ENCODE data around the gene MYO1E. TPM values are rescaled to one million over a fixed set of nuclear protein-coding genes. Genes with fewer than 3 reads are reported as not detected.

Gene MYO1E
- polyA plus RNA-seq, 2 donors = 39.6 to 43.3 TPM

GRCh38 chr15:59355730-59356129 is 16.9 kb downstream of the MYO1E start:
- Histone ChIP-seq H3K27ac (ENCODE audit: low read depth in 2 of 2, low read length in 1 of 2) (no peak overlapping the region), H3K27me3 (ENCODE audit: control insufficient read depth in 1 of 2, insufficient read depth in 2 of 2, low read length in 2 of 2) (no peaks in the 10 kb centered on the region), H3K9me3 (ENCODE audit: control insufficient read depth in 2 of 2, insufficient read depth in 1 of 2, low read depth in 1 of 2, low read length in 1 of 2) (no peaks in the 10 kb centered on the region), H3K4me3 (ENCODE audit: low read depth in 1 of 2, low read length in 2 of 2) (no peak overlapping the region), H3K36me3 (ENCODE audit: control insufficient read depth in 2 of 2, insufficient read depth in 2 of 2, low read length in 1 of 2) (peaks cover 0 to 5% of the 10 kb centered on the region in 2 donors), H3K4me1 (ENCODE audit: control insufficient read depth in 2 of 2, insufficient read depth in 2 of 2, low read length in 1 of 2) (peaks cover 0 to under 1% of the 10 kb centered on the region in 2 donors)
- WGBS, 2 donors = 91 to 92% methylated on average over 7 of the region's 7 CpGs

DNA sequence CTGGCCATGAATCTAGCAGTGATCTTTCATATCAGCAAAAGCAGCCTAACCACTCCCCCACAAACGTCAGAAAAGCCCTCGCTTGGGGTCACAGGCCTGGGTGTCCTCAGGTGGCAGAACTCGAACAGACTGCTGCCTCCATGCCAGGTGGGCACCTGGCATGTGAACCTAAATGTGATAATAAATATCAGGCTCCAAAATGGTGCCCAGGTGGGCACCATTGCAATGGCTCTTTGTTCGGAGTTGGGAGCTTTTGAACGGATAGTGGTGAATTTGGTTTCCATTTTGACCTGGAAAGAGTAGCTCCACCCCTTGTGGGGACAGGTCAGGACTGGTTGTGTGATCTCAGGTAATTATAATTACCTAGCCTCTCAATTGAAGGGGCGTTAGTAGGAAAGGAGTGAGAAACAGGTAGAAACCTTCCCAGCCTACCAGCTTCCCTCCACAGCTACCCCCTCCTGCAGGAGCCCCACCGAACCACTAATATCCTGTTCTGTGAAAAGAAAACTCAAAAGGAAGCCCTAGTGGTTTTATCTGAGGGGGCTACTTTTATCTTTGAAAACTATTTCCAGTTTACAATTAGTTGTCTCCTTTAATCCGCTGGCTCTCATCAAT is 18.1 kb downstream of the MYO1E start:
- Histone ChIP-seq H3K36me3 (ENCODE audit: control insufficient read depth in 2 of 2, insufficient read depth in 2 of 2, low read length in 1 of 2) (peaks cover 0 to 5% of the 10 kb centered on the region in 2 donors), H3K9me3 (ENCODE audit: control insufficient read depth in 2 of 2, insufficient read depth in 1 of 2, low read depth in 1 of 2, low read length in 1 of 2) (no peaks in the 10 kb centered on the region), H3K4me3 (ENCODE audit: low read depth in 1 of 2, low read length in 2 of 2) (no peak overlapping the region), H3K27me3 (ENCODE audit: control insufficient read depth in 1 of 2, insufficient read depth in 2 of 2, low read length in 2 of 2) (no peaks in the 10 kb centered on the region), H3K27ac (ENCODE audit: low read depth in 2 of 2, low read length in 1 of 2) (peak overlapping the region in 1 of 2 donors; percentile 7), H3K4me1 (ENCODE audit: control insufficient read depth in 2 of 2, insufficient read depth in 2 of 2, low read length in 1 of 2) (no peaks in the 10 kb centered on the region)
- WGBS, 2 donors = 61 to 62% methylated on average over 8 of the region's 8 CpGs

DNA sequence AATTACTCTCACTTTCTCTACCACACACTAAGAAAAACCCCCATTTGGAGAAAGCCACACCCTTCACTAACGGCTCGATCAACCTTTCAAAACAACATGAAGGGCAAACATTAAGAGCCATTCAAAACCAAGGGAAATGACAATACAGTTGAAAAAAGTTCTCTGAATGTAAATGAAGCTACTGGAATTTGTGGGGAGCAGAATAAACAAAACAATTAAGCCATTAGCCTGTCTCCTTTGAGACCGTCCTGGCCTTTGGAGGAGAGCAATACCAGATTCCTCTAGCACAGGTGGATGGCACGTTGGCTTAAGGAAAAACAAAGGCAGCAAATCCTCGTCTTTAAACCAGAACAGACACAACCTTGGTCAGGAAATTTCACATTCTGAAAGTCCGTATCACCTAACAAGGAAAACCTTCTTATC is 18.7 kb downstream of the MYO1E start:
- WGBS, 2 donors = 69 to 75% methylated on average over 6 of the region's 6 CpGs
- peaks cover 0 to 5% of the 10 kb centered on the region in 2 donors for H3K36me3 ChIP-seq (ENCODE audit: control insufficient read depth in 2 of 2, insufficient read depth in 2 of 2, low read length in 1 of 2)
- no peaks in the 10 kb centered on the region for H3K4me1 ChIP-seq (ENCODE audit: control insufficient read depth in 2 of 2, insufficient read depth in 2 of 2, low read length in 1 of 2)
- H3K27ac ChIP-seq (ENCODE audit: low read depth in 2 of 2, low read length in 1 of 2) = peak overlapping the region in 1 of 2 donors; percentile 7
- no peaks in the 10 kb centered on the region for H3K27me3 ChIP-seq (ENCODE audit: control insufficient read depth in 1 of 2, insufficient read depth in 2 of 2, low read length in 2 of 2)
- H3K9me3 ChIP-seq (ENCODE audit: control insufficient read depth in 2 of 2, insufficient read depth in 1 of 2, low read depth in 1 of 2, low read length in 1 of 2) = no peaks in the 10 kb centered on the region
- H3K4me3 ChIP-seq (ENCODE audit: low read depth in 1 of 2, low read length in 2 of 2) = no peak overlapping the region

GRCh38 chr15:59352683-59353082 is 20.0 kb downstream of the MYO1E start:
- Histone ChIP-seq H3K27ac (ENCODE audit: low read depth in 2 of 2, low read length in 1 of 2) (no peak overlapping the region), H3K9me3 (ENCODE audit: control insufficient read depth in 2 of 2, insufficient read depth in 1 of 2, low read depth in 1 of 2, low read length in 1 of 2) (no peaks in the 10 kb centered on the region), H3K4me3 (ENCODE audit: low read depth in 1 of 2, low read length in 2 of 2) (no peak overlapping the region), H3K4me1 (ENCODE audit: control insufficient read depth in 2 of 2, insufficient read depth in 2 of 2, low read length in 1 of 2) (no peaks in the 10 kb centered on the region), H3K36me3 (ENCODE audit: control insufficient read depth in 2 of 2, insufficient read depth in 2 of 2, low read length in 1 of 2) (no peaks in the 10 kb centered on the region), H3K27me3 (ENCODE audit: control insufficient read depth in 1 of 2, insufficient read depth in 2 of 2, low read length in 2 of 2) (no peaks in the 10 kb centered on the region)
- WGBS, 2 donors = 41 to 49% methylated on average over 7 of the region's 7 CpGs

- no peaks in the 10 kb centered on the region for H3K4me1 ChIP-seq (ENCODE audit: control insufficient read depth in 2 of 2, insufficient read depth in 2 of 2, low read length in 1 of 2)
- H3K9me3 ChIP-seq (ENCODE audit: control insufficient read depth in 2 of 2, insufficient read depth in 1 of 2, low read depth in 1 of 2, low read length in 1 of 2) = no peaks in the 10 kb centered on the region
- no peaks in the 10 kb centered on the region for H3K36me3 ChIP-seq (ENCODE audit: control insufficient read depth in 2 of 2, insufficient read depth in 2 of 2, low read length in 1 of 2)
- no peak overlapping the region for H3K4me3 ChIP-seq (ENCODE audit: low read depth in 1 of 2, low read length in 2 of 2)
- H3K27me3 ChIP-seq (ENCODE audit: control insufficient read depth in 1 of 2, insufficient read depth in 2 of 2, low read length in 2 of 2) = no peaks in the 10 kb centered on the region
- H3K27ac ChIP-seq (ENCODE audit: low read depth in 2 of 2, low read length in 1 of 2) = no peak overlapping the region
- WGBS, 2 donors = 78 to 83% methylated on average over 9 of the region's 9 CpGs
Observed at GRCh38 chr15:59352189-59352588, 20.5 kb downstream of the MYO1E start.

GRCh38 chr15:59350421-59350732 is 22.3 kb downstream of the MYO1E start:
- peak overlapping the region; percentile 82 to 84 for H3K27ac ChIP-seq (ENCODE audit: low read depth in 2 of 2, low read length in 1 of 2)
- H3K27me3 ChIP-seq (ENCODE audit: control insufficient read depth in 1 of 2, insufficient read depth in 2 of 2, low read length in 2 of 2) = no peaks in the 10 kb centered on the region
- no peaks in the 10 kb centered on the region for H3K4me1 ChIP-seq (ENCODE audit: control insufficient read depth in 2 of 2, insufficient read depth in 2 of 2, low read length in 1 of 2)
- 52 to 81% methylated on average over 1 of the region's 1 CpG for WGBS, 2 donors
- no peak overlapping the region for H3K4me3 ChIP-seq (ENCODE audit: low read depth in 1 of 2, low read length in 2 of 2)
- no peaks in the 10 kb centered on the region for H3K9me3 ChIP-seq (ENCODE audit: control insufficient read depth in 2 of 2, insufficient read depth in 1 of 2, low read depth in 1 of 2, low read length in 1 of 2)
- no peaks in the 10 kb centered on the region for H3K36me3 ChIP-seq (ENCODE audit: control insufficient read depth in 2 of 2, insufficient read depth in 2 of 2, low read length in 1 of 2)

DNA sequence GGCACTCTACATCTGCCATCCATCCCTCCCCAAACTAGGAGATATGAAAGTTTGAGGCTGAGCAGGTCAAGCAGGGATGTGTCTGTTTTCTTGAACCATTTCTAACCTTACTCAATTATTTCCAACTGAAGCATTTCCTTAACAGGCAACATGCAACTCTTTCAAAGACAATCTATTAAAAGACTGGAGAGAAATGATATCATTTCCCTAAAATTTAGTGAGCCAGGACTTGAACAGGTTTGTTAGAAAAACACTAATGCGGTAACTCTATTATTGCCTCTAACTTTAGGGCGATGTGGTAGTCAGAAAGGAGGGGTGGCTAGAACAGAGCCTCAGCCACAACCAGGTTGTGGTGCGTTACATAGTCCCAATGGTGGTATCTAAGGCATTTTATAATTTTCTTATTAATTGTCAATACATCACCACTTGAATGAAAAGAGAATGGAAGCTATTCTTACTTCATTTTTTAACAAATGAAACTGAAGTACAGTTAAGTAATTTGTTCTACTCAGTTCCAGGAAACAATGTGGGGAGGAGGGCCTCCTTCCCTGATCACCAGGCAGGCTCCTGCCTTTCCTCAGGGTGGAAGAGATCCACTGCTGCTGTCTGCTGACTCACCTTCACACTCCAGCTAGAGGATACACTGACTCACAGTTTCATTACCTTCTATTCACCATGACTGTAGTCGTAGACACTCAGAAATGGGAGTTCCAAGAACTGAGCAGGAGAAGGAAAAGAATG is 22.8 kb downstream of the MYO1E start:
- no peak overlapping the region for H3K4me3 ChIP-seq (ENCODE audit: low read depth in 1 of 2, low read length in 2 of 2)
- no peaks in the 10 kb centered on the region for H3K27me3 ChIP-seq (ENCODE audit: control insufficient read depth in 1 of 2, insufficient read depth in 2 of 2, low read length in 2 of 2)
- H3K9me3 ChIP-seq (ENCODE audit: control insufficient read depth in 2 of 2, insufficient read depth in 1 of 2, low read depth in 1 of 2, low read length in 1 of 2) = no peaks in the 10 kb centered on the region
- H3K27ac ChIP-seq (ENCODE audit: low read depth in 2 of 2, low read length in 1 of 2) = peak overlapping the region; percentile 82 to 87
- WGBS, 2 donors = 61 to 67% methylated on average over 4 of the region's 4 CpGs
- no peaks in the 10 kb centered on the region for H3K4me1 ChIP-seq (ENCODE audit: control insufficient read depth in 2 of 2, insufficient read depth in 2 of 2, low read length in 1 of 2)
- H3K36me3 ChIP-seq (ENCODE audit: control insufficient read depth in 2 of 2, insufficient read depth in 2 of 2, low read length in 1 of 2) = no peaks in the 10 kb centered on the region

DNA sequence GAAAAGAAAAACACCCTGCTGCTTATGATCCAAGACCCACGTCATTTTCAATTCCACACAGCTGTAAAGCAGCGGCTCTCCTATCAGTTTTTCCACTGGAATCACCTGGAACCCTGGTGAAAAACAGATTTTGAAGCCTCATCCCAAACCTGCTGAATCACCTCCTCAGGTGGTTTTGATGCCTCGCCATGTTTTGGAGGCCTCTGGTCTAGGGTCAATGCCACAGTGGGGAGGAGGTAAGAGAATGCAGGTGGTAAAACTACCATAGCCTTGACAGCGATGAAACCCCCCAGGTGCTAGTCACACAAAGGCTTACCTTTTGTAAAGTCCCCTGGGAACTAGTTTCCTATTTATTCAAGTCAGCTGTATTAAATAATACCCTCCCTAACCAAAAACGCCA is 24.8 kb downstream of the MYO1E start:
- H3K4me3 ChIP-seq (ENCODE audit: low read depth in 1 of 2, low read length in 2 of 2) = no peak overlapping the region
- H3K4me1 ChIP-seq (ENCODE audit: control insufficient read depth in 2 of 2, insufficient read depth in 2 of 2, low read length in 1 of 2) = no peaks in the 10 kb centered on the region
- H3K9me3 ChIP-seq (ENCODE audit: control insufficient read depth in 2 of 2, insufficient read depth in 1 of 2, low read depth in 1 of 2, low read length in 1 of 2) = no peaks in the 10 kb centered on the region
- no peaks in the 10 kb centered on the region for H3K27me3 ChIP-seq (ENCODE audit: control insufficient read depth in 1 of 2, insufficient read depth in 2 of 2, low read length in 2 of 2)
- no peak overlapping the region for H3K27ac ChIP-seq (ENCODE audit: low read depth in 2 of 2, low read length in 1 of 2)
- WGBS, 2 donors = 90 to 91% methylated on average over 5 of the region's 5 CpGs
- no peaks in the 10 kb centered on the region for H3K36me3 ChIP-seq (ENCODE audit: control insufficient read depth in 2 of 2, insufficient read depth in 2 of 2, low read length in 1 of 2)

GRCh38 chr15:59346951-59347350 is 25.7 kb downstream of the MYO1E start:
- Histone ChIP-seq H3K4me1 (ENCODE audit: control insufficient read depth in 2 of 2, insufficient read depth in 2 of 2, low read length in 1 of 2) (no peaks in the 10 kb centered on the region), H3K9me3 (ENCODE audit: control insufficient read depth in 2 of 2, insufficient read depth in 1 of 2, low read depth in 1 of 2, low read length in 1 of 2) (no peaks in the 10 kb centered on the region), H3K36me3 (ENCODE audit: control insufficient read depth in 2 of 2, insufficient read depth in 2 of 2, low read length in 1 of 2) (no peaks in the 10 kb centered on the region), H3K4me3 (ENCODE audit: low read depth in 1 of 2, low read length in 2 of 2) (no peak overlapping the region), H3K27me3 (ENCODE audit: control insufficient read depth in 1 of 2, insufficient read depth in 2 of 2, low read length in 2 of 2) (no peaks in the 10 kb centered on the region), H3K27ac (ENCODE audit: low read depth in 2 of 2, low read length in 1 of 2) (no peak overlapping the region)
- WGBS, 2 donors = 82 to 87% methylated on average over 12 of the region's 12 CpGs

DNA sequence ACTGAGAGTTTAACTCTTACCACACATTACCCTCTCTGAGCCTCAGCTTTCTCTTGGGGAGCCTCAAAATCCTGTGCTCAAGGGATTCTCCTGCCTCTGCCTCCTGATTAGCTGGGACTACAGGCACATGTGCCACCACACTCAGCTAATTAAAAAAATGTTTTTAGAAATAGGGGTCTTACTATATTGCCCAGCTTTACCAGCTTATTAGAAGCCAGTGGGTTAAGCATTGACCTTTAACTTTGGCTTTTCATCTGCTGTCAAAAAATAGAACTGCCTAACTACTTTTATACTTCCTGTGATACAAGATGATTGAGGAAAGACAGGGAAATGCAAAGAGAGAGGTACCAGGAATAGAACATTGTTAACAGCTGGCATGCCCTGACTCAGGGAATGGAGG is 27.3 kb downstream of the MYO1E start:
- H3K9me3 ChIP-seq (ENCODE audit: control insufficient read depth in 2 of 2, insufficient read depth in 1 of 2, low read depth in 1 of 2, low read length in 1 of 2) = no peaks in the 10 kb centered on the region
- H3K4me3 ChIP-seq (ENCODE audit: low read depth in 1 of 2, low read length in 2 of 2) = no peak overlapping the region
- H3K36me3 ChIP-seq (ENCODE audit: control insufficient read depth in 2 of 2, insufficient read depth in 2 of 2, low read length in 1 of 2) = no peaks in the 10 kb centered on the region
- H3K27me3 ChIP-seq (ENCODE audit: control insufficient read depth in 1 of 2, insufficient read depth in 2 of 2, low read length in 2 of 2) = no peaks in the 10 kb centered on the region
- no peak overlapping the region for H3K27ac ChIP-seq (ENCODE audit: low read depth in 2 of 2, low read length in 1 of 2)
- H3K4me1 ChIP-seq (ENCODE audit: control insufficient read depth in 2 of 2, insufficient read depth in 2 of 2, low read length in 1 of 2) = no peaks in the 10 kb centered on the region
